Adrenal gland (tissue), 12 donors: ENCODE results near the gene SCN10A. TPM values are rescaled to one million over a fixed set of nuclear protein-coding genes. Genes with fewer than 3 reads are reported as not detected.
A peak's percentile ranks its signal among the peaks of the same experiment; 100 is the strongest.

Experiments
- DNase-seq, 7 donors: peaks; one replicate each; pipeline ENCODE4 v3.0.0-alpha.2; 2019 to 2020
- H3K27ac ChIP-seq, 5 donors: fragments of 200-600 bp; sonication (generic) in 4 of 5; 1 replicate in 3 of 5; 2 replicates in 2 of 5; pipeline versions ENCODE4 v1.5.1 to v1.8.0; 2016 to 2020; ENCODE audit warnings: mild to moderate bottlenecking in 1 of 5
- H3K27me3 ChIP-seq: fragments of 200-600 bp; 2 replicates; pipeline ENCODE4 v1.8.0; 2021
- H3K36me3 ChIP-seq, 2 donors: fragments of 200-600 bp; replicated peaks in 1 of 2; 1 replicate in 1 of 2; 2 replicates in 1 of 2; pipeline versions ENCODE4 v1.5.1 to v1.8.0; 2018 to 2022
- H3K4me1 ChIP-seq, 2 donors: fragments of 200-600 bp; replicated peaks in 1 of 2; 1 replicate in 1 of 2; 2 replicates in 1 of 2; pipeline versions ENCODE4 v1.5.1 to v1.8.0; 2018 to 2021
- H3K4me3 ChIP-seq, 4 donors: fragments of 200-600 bp; sonication (generic) in 3 of 4; one replicate each; pipeline ENCODE4 v1.5.1; 2016 to 2018
- H3K9me3 ChIP-seq, 3 donors: fragments of 200-600 bp; sonication (generic) in 1 of 3; replicated peaks in 1 of 3; 1 replicate in 2 of 3; 2 replicates in 1 of 3; pipeline versions ENCODE4 v1.5.1 to v1.8.0; 2016 to 2021
- CTCF ChIP-seq, 6 experiments: fragments of 450-650 bp in 4 of 6; fragments of 200-600 bp in 2 of 6; sonication (generic) in 1 of 6; IDR thresholded peaks; 1 replicate in 5 of 6; 2 replicates in 1 of 6; pipeline versions ENCODE4 v1.5.1 to v1.8.0; 2016 to 2021; ENCODE audit warnings: antibody characterized with exemption in 6 of 6, mild to moderate bottlenecking in 2 of 6, moderate library complexity in 1 of 6
- POLR2A ChIP-seq, 2 donors: fragments of 450-650 bp; IDR thresholded peaks; one replicate each; pipeline ENCODE4 v1.6.1; 2017; ENCODE audit warnings: antibody characterized with exemption in 2 of 2, mild to moderate bottlenecking in 2 of 2, moderate library complexity in 1 of 2
- WGBS, 4 donors: extraction: QIAGEN DNeasy Blood & Tissue Kit in 2 of 4; methylation state at CpG; one replicate each; pipeline versions ENCODE4 v1.1.5 to v1.1.7; 2013 to 2017; 5-methylcytosine and 5-hydroxymethylcytosine counted together
- intact Hi-C, 2 donors: fragments of 100-400 bp; cut with DNase I; formaldehyde crosslinking; loops; one replicate each; pipeline versions ENCODE4 v1.14.1 to v1.15.0; 2022 to 2023
- polyA plus RNA-seq, 3 donors: library from polyadenylated mRNA; stranded (reverse); fragments of 200-250 nt in 2 of 3; fragments of 350-450 nt in 1 of 3; fragmentation: Illumina TruSeq in 1 of 3; extraction: RNeasy Lipid Tissue Mini Kit (QIAGEN cat#74804) in 1 of 3; gene quantifications; one replicate each; pipeline ENCODE4 v1.2.3, GENCODE V29; 2013 to 2014
- total RNA-seq, 9 donors: library from RNA; depleted of rRNA in 4 of 9; stranded (reverse); fragments of >200 nt in 4 of 9; fragments of 120-200 nt in 1 of 9; fragmentation: NEBNext Ultra II Directional in 1 of 9; extraction: Animal tissue kit (Norgen Biotek cat#: 25700) in 1 of 9; gene quantifications; one replicate each; pipeline versions ENCODE4 v1.1.0 to v1.2.4, GENCODE V29; 2013 to 2023
- donor health status: healthy with polysubstance abuse.
- donor health status: Bipolar disorder and iron deficiency.
- donor health status: DM: yes; HTN: yes; CAD: no.
- donor health status: DM: no; HTN: no; CAD: no.
- donor health status: DM: no; HTN: no; CAD: no.
- donor health status: DM: yes; HTN: yes; CAD: no.

The SCN10A gene
- total and polyA plus RNA-seq, 12 donors: not detected

DNA sequence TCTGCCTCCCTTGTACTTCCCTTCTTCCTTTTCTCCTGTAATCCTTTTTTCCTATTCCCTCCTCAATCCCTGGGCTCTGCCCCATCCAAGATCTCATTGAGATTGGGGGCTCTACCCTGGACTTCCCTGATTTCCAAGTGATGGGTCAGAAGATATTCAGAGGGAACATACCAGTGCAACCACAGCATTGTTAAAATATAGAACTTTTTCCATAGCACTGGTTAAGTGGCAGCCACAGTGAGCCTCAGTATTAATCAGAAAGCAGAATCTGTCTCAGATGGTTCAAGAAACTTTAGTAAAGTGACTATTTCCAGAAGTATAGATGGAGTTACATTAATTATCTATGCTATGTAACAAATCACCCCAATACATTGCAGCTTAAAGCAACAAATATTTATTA is 18.7 kb upstream of the SCN10A start:
- H3K27ac ChIP-seq: no peak overlapping the region
- H3K4me3 ChIP-seq: no peak overlapping the region
- TF ChIP-seq CTCF (IDR thresholded peaks at IDR 0.05) (no peak), POLR2A (IDR thresholded peaks at IDR 0.05) (no peak)
- no peaks in the 10 kb centered on the region for H3K27me3 ChIP-seq
- no peaks in the 10 kb centered on the region for H3K4me1 ChIP-seq
- intact Hi-C loops: no loop called here
- no peak for DNase-seq
- H3K36me3 ChIP-seq: no peaks in the 10 kb centered on the region
- H3K9me3 ChIP-seq: no peaks in the 10 kb centered on the region

DNA sequence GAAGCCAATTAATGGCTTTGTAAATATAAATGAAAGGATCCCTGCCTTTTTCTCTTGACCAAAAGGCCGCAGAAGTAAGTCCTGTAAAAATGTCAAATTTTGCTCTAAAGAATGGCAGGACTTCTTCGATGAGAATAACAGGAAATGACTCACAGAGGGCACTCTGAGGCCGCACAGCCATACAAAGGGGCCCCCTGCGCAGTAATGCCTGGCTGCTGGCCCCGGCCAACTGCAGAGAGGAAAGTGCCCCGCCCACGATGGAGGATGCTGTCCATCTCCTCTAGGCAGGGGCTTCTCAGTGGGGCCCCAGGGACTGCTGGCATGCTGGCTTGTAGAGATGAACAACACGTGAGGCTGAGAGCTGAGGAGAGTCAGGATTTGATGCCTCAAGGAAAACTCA is 18.1 kb upstream of the SCN10A start:
- peak; percentile 20 to 64 (median 37) for DNase-seq
- Histone ChIP-seq H3K4me1 (no peaks in the 10 kb centered on the region), H3K27ac (no peak overlapping the region), H3K27me3 (no peaks in the 10 kb centered on the region), H3K36me3 (no peaks in the 10 kb centered on the region), H3K9me3 (no peaks in the 10 kb centered on the region), H3K4me3 (no peak overlapping the region)
- intact Hi-C loops: no loop called here
- WGBS, 4 donors: 11 to 24% (median 18%) methylated on average over 8 of the region's 8 CpGs
- no peak for TF ChIP-seq POLR2A (IDR thresholded peaks at IDR 0.05)
- no peak for TF ChIP-seq CTCF (IDR thresholded peaks at IDR 0.05)

GRCh38 chr3:38829404-38829803 is 13.4 kb upstream of the SCN10A start:
- no peak for DNase-seq
- Histone ChIP-seq H3K27me3 (no peaks in the 10 kb centered on the region), H3K4me3 (no peak overlapping the region), H3K9me3 (no peaks in the 10 kb centered on the region), H3K27ac (no peak overlapping the region), H3K4me1 (no peaks in the 10 kb centered on the region), H3K36me3 (no peaks in the 10 kb centered on the region)
- intact Hi-C loops: no loop called here
- 53 to 75% (median 72%) methylated on average over 5 to 6 of the region's 6 CpGs; no CpG with 5 or more reads in 1 of the 4 donors for whole genome bisulfite sequencing, 4 donors
- no peak for TF ChIP-seq POLR2A (IDR thresholded peaks at IDR 0.05)
- no peak for TF ChIP-seq CTCF (IDR thresholded peaks at IDR 0.05)

DNA sequence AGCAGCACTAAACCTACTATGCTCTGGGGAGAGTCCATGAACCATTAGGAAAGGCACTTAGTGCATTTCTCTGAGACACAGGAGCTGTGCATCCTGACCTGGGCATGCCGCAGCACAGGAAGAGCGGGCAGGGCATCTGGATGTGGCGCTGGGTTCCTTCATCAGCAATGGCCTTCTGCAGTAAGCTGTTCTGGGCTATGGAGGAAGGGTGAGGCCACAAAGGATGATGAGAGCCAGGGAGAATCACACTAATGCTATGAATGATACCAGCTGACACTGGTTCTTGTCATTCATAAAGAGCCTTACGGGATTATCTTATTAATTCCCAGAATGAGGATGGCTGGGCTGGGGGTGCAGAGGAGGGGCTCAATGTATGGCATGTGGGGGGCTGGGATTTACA is 12.7 kb upstream of the SCN10A start:
- no peak for TF ChIP-seq CTCF (IDR thresholded peaks at IDR 0.05)
- TF ChIP-seq POLR2A (IDR thresholded peaks at IDR 0.05): no peak

More for the DNA sequence above, 12.7 kb upstream of the SCN10A start:
- 85 to 91% (median 89%) methylated on average over 4 of the region's 4 CpGs for WGBS, 4 donors
- Histone ChIP-seq H3K36me3 (no peaks in the 10 kb centered on the region), H3K27ac (no peak overlapping the region), H3K27me3 (no peaks in the 10 kb centered on the region), H3K4me3 (no peak overlapping the region), H3K9me3 (no peaks in the 10 kb centered on the region), H3K4me1 (no peaks in the 10 kb centered on the region)
- intact Hi-C loops: no loop called here
- no peak for DNase-seq
